ENCODE data around the gene ACVR1.

ACVR1 gene

GRCh38 chr2:157876066-157876785, at the start of gene ACVR1:
Gene ACVR1, minus strand, starts transcription at chr2:157876330. Its CDS starts 76,837 bp downstream, at chr2:157799493.
- peak; percentile 93 for DNase-seq

GRCh38 chr2:157925071-157925470, 48.9 kb upstream of the ACVR1 start:
- no peak for DNase-seq

GRCh38 chr2:157923598-157924217, 47.6 kb upstream of the ACVR1 start:
- no peak for DNase-seq

GRCh38 chr2:157922815-157923214, 46.7 kb upstream of the ACVR1 start:
- DNase-seq: no peak

GRCh38 chr2:157922336-157922735, 46.2 kb upstream of the ACVR1 start:
- no peak for DNase-seq

- no peak for DNase-seq
These were observed 44.6 kb upstream of the ACVR1 start for GRCh38 chr2:157920736-157921135.

- DNase-seq: no peak
These were observed 43.1 kb upstream of the ACVR1 start for GRCh38 chr2:157919181-157919580.

- no peak for DNase-seq
These were observed 42.2 kb upstream of the ACVR1 start for GRCh38 chr2:157918319-157918718.

GRCh38 chr2:157911750-157912149, 35.6 kb upstream of the ACVR1 start:
- peak; percentile 9 for DNase-seq

- no peak for DNase-seq
These were observed 35.1 kb upstream of the ACVR1 start for GRCh38 chr2:157911246-157911645.

GRCh38 chr2:157905092-157905491, 29.0 kb upstream of the ACVR1 start:
- no peak for DNase-seq

- DNase-seq: no peak
These were observed 27.5 kb upstream of the ACVR1 start for GRCh38 chr2:157903626-157904025.

GRCh38 chr2:157903151-157903550, 27.0 kb upstream of the ACVR1 start:
- no peak for DNase-seq

- DNase-seq: no peak
These were observed 26.6 kb upstream of the ACVR1 start for GRCh38 chr2:157902692-157903091.

GRCh38 chr2:157901325-157901724, 25.2 kb upstream of the ACVR1 start:
- DNase-seq: no peak

GRCh38 chr2:157900684-157901083, 24.6 kb upstream of the ACVR1 start:
- DNase-seq: no peak

GRCh38 chr2:157900203-157900602, 24.1 kb upstream of the ACVR1 start:
- peak; percentile 39 for DNase-seq

- DNase-seq: no peak
These were observed 23.2 kb upstream of the ACVR1 start for GRCh38 chr2:157899125-157899839.

- DNase-seq: no peak
These were observed 22.5 kb upstream of the ACVR1 start for GRCh38 chr2:157898591-157898996.

GRCh38 chr2:157897106-157897971, 21.2 kb upstream of the ACVR1 start:
- no peak for DNase-seq

GRCh38 chr2:157895531-157895930, 19.4 kb upstream of the ACVR1 start:
- no peak for DNase-seq

- no peak for DNase-seq
These were observed 18.7 kb upstream of the ACVR1 start for GRCh38 chr2:157894694-157895435.
